Calu3 (cell line): ENCODE results near the gene ZYX. TPM values are rescaled to one million over a fixed set of nuclear protein-coding genes. Genes with fewer than 3 reads are reported as not detected.

Experiments used
- BruUV-seq: library from RNA; stranded (reverse); fragments of 400-500 nt; replicated peaks from 2 replicates; lab custom pipeline; 2021; lab: Mats Ljungman, UMichigan
- CTCF ChIA-PET: fragments of 300-600 bp; sonication (Branson Sonifier 250); formaldehyde crosslinking; loops from one replicate; lab custom pipeline; 2022; ENCODE audit warnings: antibody characterized with exemption; lab: Charles Lee
- DNase-seq: peaks from one replicate; pipeline ENCODE4 v3.0.0; 2022
- H3K27ac Mint-ChIP-seq: one replicate; pipeline ENCODE4 v1.8.0; 2022; ENCODE audit warnings: mixed read lengths; ENCODE audit not compliant: unreplicated experiment
- H3K27me3 Mint-ChIP-seq: one replicate; pipeline ENCODE4 v1.8.0; 2022; ENCODE audit warnings: mixed read lengths; ENCODE audit not compliant: unreplicated experiment
- H3K36me3 Mint-ChIP-seq: one replicate; pipeline ENCODE4 v1.8.0; 2022; ENCODE audit warnings: mild to moderate bottlenecking, moderate library complexity, mixed read lengths; ENCODE audit not compliant: insufficient read depth, unreplicated experiment
- H3K4me1 Mint-ChIP-seq: one replicate; pipeline ENCODE4 v1.8.0; 2022; ENCODE audit warnings: mild to moderate bottlenecking, low read depth, mixed read lengths; ENCODE audit not compliant: unreplicated experiment
- H3K4me3 Mint-ChIP-seq: one replicate; pipeline ENCODE4 v1.8.0; 2022; ENCODE audit warnings: mild to moderate bottlenecking, low read depth, moderate library complexity, mixed read lengths; ENCODE audit not compliant: unreplicated experiment
- H3K9me3 Mint-ChIP-seq: one replicate; pipeline ENCODE4 v1.8.0; 2022; ENCODE audit warnings: low read depth, mixed read lengths; ENCODE audit not compliant: unreplicated experiment
- intact Hi-C: fragments of 100-400 bp; cut with micrococcal nuclease; formaldehyde crosslinking; loops from one replicate; pipeline ENCODE4 v1.10.0; 2022; ENCODE audit not compliant: unreplicated experiment
- total RNA-seq: library from RNA; stranded (reverse); gene quantifications from 2 replicates; pipeline ENCODE4 v1.2.3, GENCODE V29; 2022
- TF ChIP-seq, protein P1 (sequence below): fragments of 200-600 bp; IDR thresholded peaks from one replicate; pipeline ENCODE4 v1.8.0; 2022; ENCODE audit warnings: antibody characterized with exemption; ENCODE audit not compliant: unreplicated experiment

The ZYX gene
- total RNA-seq, 1 experiment from 2014 or later, result 114 TPM

- no peak overlapping the region for H3K4me3 Mint-ChIP-seq
- H3K36me3 Mint-ChIP-seq, result peaks cover 49% of the 10 kb centered on the region
- CTCF ChIA-PET, result interaction anchor here (1.1 kb wide), 1 partner anchor 32 kb away, joined by 3 read pairs; no protein-coding TSS in a partner anchor
- intact Hi-C loops, result no loop called here
- H3K4me1 Mint-ChIP-seq, result no peaks in the 10 kb centered on the region
- DNase-seq, result no peak
- TF ChIP-seq, protein P1, sequence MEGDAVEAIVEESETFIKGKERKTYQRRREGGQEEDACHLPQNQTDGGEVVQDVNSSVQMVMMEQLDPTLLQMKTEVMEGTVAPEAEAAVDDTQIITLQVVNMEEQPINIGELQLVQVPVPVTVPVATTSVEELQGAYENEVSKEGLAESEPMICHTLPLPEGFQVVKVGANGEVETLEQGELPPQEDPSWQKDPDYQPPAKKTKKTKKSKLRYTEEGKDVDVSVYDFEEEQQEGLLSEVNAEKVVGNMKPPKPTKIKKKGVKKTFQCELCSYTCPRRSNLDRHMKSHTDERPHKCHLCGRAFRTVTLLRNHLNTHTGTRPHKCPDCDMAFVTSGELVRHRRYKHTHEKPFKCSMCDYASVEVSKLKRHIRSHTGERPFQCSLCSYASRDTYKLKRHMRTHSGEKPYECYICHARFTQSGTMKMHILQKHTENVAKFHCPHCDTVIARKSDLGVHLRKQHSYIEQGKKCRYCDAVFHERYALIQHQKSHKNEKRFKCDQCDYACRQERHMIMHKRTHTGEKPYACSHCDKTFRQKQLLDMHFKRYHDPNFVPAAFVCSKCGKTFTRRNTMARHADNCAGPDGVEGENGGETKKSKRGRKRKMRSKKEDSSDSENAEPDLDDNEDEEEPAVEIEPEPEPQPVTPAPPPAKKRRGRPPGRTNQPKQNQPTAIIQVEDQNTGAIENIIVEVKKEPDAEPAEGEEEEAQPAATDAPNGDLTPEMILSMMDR, result no peak
- no TSS peak for BruUV-seq
- no peak overlapping the region for H3K27ac Mint-ChIP-seq
- no peaks in the 10 kb centered on the region for H3K27me3 Mint-ChIP-seq
- H3K9me3 Mint-ChIP-seq, result no peaks in the 10 kb centered on the region
Observed at GRCh38 chr7:143387156-143387975, 6.2 kb downstream of the ZYX start.

GRCh38 chr7:143388051-143388450, 6.9 kb downstream of the ZYX start:
- TF ChIP-seq, protein P1, result no peak
- CTCF ChIA-PET, result interaction anchor here (1.1 kb wide), 1 partner anchor 33 kb away, joined by 3 read pairs; no protein-coding TSS in a partner anchor
- intact Hi-C loops, result no loop called here
- no peak overlapping the region for H3K4me3 Mint-ChIP-seq
- H3K4me1 Mint-ChIP-seq, result no peaks in the 10 kb centered on the region
- BruUV-seq, result no TSS peak
- H3K27ac Mint-ChIP-seq, result no peak overlapping the region
- no peak for DNase-seq
- H3K9me3 Mint-ChIP-seq, result no peaks in the 10 kb centered on the region
- no peaks in the 10 kb centered on the region for H3K27me3 Mint-ChIP-seq
- H3K36me3 Mint-ChIP-seq, result peaks cover 43% of the 10 kb centered on the region

GRCh38 chr7:143388491-143389101, 7.5 kb downstream of the ZYX start:
- H3K36me3 Mint-ChIP-seq, result peaks cover 43% of the 10 kb centered on the region
- H3K9me3 Mint-ChIP-seq, result no peaks in the 10 kb centered on the region
- intact Hi-C loops, result no loop called here
- no peak overlapping the region for H3K27ac Mint-ChIP-seq
- no peaks in the 10 kb centered on the region for H3K27me3 Mint-ChIP-seq
- TF ChIP-seq, protein P1, result no peak
- H3K4me1 Mint-ChIP-seq, result no peaks in the 10 kb centered on the region
- BruUV-seq, result no TSS peak
- CTCF ChIA-PET, result interaction anchor here (1.1 kb wide), 1 partner anchor 33 kb away, joined by 3 read pairs; no protein-coding TSS in a partner anchor
- DNase-seq, result no peak
- no peak overlapping the region for H3K4me3 Mint-ChIP-seq

- TF ChIP-seq, protein P1, result no peak
- CTCF ChIA-PET, result no interaction called here
- Mint-ChIP-seq H3K4me1 (no peaks in the 10 kb centered on the region), H3K36me3 (peaks cover 47% of the 10 kb centered on the region), H3K27me3 (no peaks in the 10 kb centered on the region), H3K4me3 (no peak overlapping the region), H3K9me3 (no peaks in the 10 kb centered on the region), H3K27ac (no peak overlapping the region)
- intact Hi-C loops, result no loop called here
- BruUV-seq, result no TSS peak
- DNase-seq, result no peak
Observed at GRCh38 chr7:143389316-143390103, 8.4 kb downstream of the ZYX start.
